Stomach (tissue), 9 donors: Measurements from ENCODE around the gene MLLT11. TPM values are rescaled to one million over a fixed set of nuclear protein-coding genes. Genes with fewer than 3 reads are reported as not detected.

Experiments used
- DNase-seq, 2 donors: peaks; one replicate each; pipeline versions ENCODE4 v3.0.0 to v3.0.0-alpha.2; 2013 to 2019
- H3K27ac ChIP-seq, 5 donors: fragments of 200-600 bp in 4 of 5; sonication (generic) in 4 of 5; one replicate each; pipeline ENCODE4 v1.5.1; 2013 to 2019; ENCODE audit warnings: mild to moderate bottlenecking in 1 of 5, moderate library complexity in 1 of 5
- H3K27me3 ChIP-seq, 3 donors: fragments of 200-600 bp; sonication (generic); one replicate each; pipeline ENCODE4 v1.5.1; 2017 to 2019; ENCODE audit warnings: mixed run types in 1 of 3
- H3K36me3 ChIP-seq, 4 donors: fragments of 200-600 bp; sonication (generic); 1 replicate in 3 of 4; 2 replicates in 1 of 4; pipeline ENCODE4 v1.5.1; 2016 to 2019
- H3K4me1 ChIP-seq, 4 donors: fragments of 200-600 bp; sonication (generic); one replicate each; pipeline ENCODE4 v1.5.1; 2016 to 2019
- H3K4me3 ChIP-seq, 4 donors: fragments of 200-600 bp; sonication (generic) in 3 of 4; one replicate each; pipeline ENCODE4 v1.5.1; 2016 to 2019; ENCODE audit warnings: mild to moderate bottlenecking in 1 of 4
- H3K9me3 ChIP-seq, 4 donors: fragments of 200-600 bp; sonication (generic); one replicate each; pipeline ENCODE4 v1.5.1; 2016 to 2019
- EP300 ChIP-seq: sonication (generic); formaldehyde crosslinking; IDR thresholded peaks from one replicate; pipeline ENCODE4 v1.6.1; 2017; ENCODE audit warnings: antibody characterized with exemption
- POLR2A ChIP-seq, 4 donors: fragments of 450-650 bp; IDR thresholded peaks; one replicate each; pipeline ENCODE4 v1.6.1; 2016; ENCODE audit warnings: antibody characterized with exemption in 4 of 4, control low read depth in 2 of 4, mild to moderate bottlenecking in 1 of 4, moderate library complexity in 1 of 4
- POLR2AphosphoS5 ChIP-seq, 3 donors: sonication (generic); formaldehyde crosslinking; IDR thresholded peaks; one replicate each; pipeline ENCODE4 v1.6.1; 2016; ENCODE audit warnings: antibody characterized with exemption in 3 of 3
- WGBS, 5 donors: extraction: QIAGEN DNeasy Blood & Tissue Kit in 3 of 5; methylation state at CpG; one replicate each; pipeline versions ENCODE4 v1.1.5 to v1.1.7; 2013 to 2018; 5-methylcytosine and 5-hydroxymethylcytosine counted together
- intact Hi-C: fragments of 100-400 bp; cut with DNase I; formaldehyde crosslinking; loops from one replicate; pipeline ENCODE4 v1.15.1; 2023; ENCODE audit warnings: low total_unique reads
- polyA plus RNA-seq, 3 donors: library from polyadenylated mRNA; stranded (reverse); fragments of 200-250 nt; gene quantifications; one replicate each; pipeline ENCODE4 v1.2.3, GENCODE V29; 2013
- total RNA-seq, 5 donors: library from RNA; depleted of rRNA; stranded (reverse); fragments of >200 nt; gene quantifications; one replicate each; pipeline versions ENCODE4 v1.1.0 to v1.2.3, GENCODE V29; 2014 to 2016
- TF ChIP-seq, protein P1 (sequence below), 7 experiments: fragments of 450-650 bp in 4 of 7; fragments of 200-600 bp in 3 of 7; sonication (generic) in 3 of 7; IDR thresholded peaks; one replicate each; pipeline ENCODE4 v1.5.1; 2016 to 2019; ENCODE audit warnings: antibody characterized with exemption in 7 of 7, control low read depth in 2 of 7, mild to moderate bottlenecking in 1 of 7
- donor health status: healthy with polysubstance abuse.
- donor health status: Bipolar disorder and iron deficiency.
- donor health status: healthy.

Gene MLLT11
- total and polyA plus RNA-seq, 8 donors = 0.72 to 14.0 (median 1.9) TPM; not detected in 2

DNA sequence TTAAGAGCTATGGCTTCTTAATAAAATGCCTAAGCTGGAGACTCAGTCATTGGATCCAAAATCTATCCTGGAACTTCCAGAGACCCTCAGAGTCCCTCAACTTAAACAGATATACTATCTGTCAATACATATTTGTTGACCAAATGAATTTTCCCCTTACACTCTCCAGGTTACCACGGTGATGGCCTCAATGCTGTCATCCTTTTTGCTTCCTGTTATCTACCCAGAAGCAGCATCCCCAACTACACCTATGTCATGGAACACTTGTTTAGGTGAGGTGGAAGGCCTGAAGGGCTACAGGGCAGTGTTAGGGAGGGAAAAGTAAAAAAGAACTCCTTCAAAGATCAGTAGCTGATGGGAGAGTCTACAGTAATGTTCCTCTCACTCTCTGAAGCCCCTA is 17.0 kb upstream of the MLLT11 start:
- no peak for DNase-seq
- Histone ChIP-seq H3K36me3 (no peaks in the 10 kb centered on the region), H3K4me3 (no peak overlapping the region), H3K27ac (no peak overlapping the region), H3K27me3 (no peaks in the 10 kb centered on the region), H3K4me1 (peaks cover 0 to 14% (median 8%) of the 10 kb centered on the region in 4 donors), H3K9me3 (no peaks in the 10 kb centered on the region)
- TF ChIP-seq POLR2A (IDR thresholded peaks at IDR 0.05) (no peak), POLR2AphosphoS5 (IDR thresholded peaks at IDR 0.05) (no peak)
- TF ChIP-seq, protein P1, sequence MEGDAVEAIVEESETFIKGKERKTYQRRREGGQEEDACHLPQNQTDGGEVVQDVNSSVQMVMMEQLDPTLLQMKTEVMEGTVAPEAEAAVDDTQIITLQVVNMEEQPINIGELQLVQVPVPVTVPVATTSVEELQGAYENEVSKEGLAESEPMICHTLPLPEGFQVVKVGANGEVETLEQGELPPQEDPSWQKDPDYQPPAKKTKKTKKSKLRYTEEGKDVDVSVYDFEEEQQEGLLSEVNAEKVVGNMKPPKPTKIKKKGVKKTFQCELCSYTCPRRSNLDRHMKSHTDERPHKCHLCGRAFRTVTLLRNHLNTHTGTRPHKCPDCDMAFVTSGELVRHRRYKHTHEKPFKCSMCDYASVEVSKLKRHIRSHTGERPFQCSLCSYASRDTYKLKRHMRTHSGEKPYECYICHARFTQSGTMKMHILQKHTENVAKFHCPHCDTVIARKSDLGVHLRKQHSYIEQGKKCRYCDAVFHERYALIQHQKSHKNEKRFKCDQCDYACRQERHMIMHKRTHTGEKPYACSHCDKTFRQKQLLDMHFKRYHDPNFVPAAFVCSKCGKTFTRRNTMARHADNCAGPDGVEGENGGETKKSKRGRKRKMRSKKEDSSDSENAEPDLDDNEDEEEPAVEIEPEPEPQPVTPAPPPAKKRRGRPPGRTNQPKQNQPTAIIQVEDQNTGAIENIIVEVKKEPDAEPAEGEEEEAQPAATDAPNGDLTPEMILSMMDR (IDR thresholded peaks at IDR 0.05) = no peak
- 85 to 97% (median 88%) methylated on average over 1 of the region's 1 CpG for WGBS, 5 donors
- intact Hi-C loops = no loop called here

DNA sequence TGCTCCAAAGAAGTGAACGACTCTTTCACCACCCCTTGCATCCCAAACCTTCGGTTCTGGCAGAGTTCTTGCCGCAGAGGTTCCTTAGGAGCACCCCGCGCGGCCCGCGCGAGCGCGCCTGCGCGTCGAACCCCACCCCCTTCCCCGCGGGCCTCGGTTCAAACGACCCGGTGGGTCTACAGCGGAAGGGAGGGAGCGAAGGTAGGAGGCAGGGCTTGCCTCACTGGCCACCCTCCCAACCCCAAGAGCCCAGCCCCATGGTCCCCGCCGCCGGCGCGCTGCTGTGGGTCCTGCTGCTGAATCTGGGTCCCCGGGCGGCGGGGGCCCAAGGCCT is 12.6 kb upstream of the MLLT11 start, which contains the start of gene C1orf56:
TSS of gene C1orf56 (plus strand) at position 161 of the 334 bp plus-strand sequence. CDS start at position 258, 97 bp downstream.
- TF ChIP-seq EP300 = no peak
- peak; percentile 41 to 72 (median 66) for TF ChIP-seq POLR2AphosphoS5 (IDR thresholded peaks at IDR 0.05)
- Histone ChIP-seq H3K36me3 (peaks cover 5 to 21% (median 13%) of the 10 kb centered on the region in 4 donors), H3K4me3 (peak within 1 kb of the TSS; percentile 69 to 91 (median 80)), H3K27ac (peak within 1 kb of the TSS; percentile 55 to 92 (median 92)), H3K27me3 (no peaks in the 10 kb centered on the region), H3K9me3 (no peaks in the 10 kb centered on the region), H3K4me1 (peaks cover 6 to 37% (median 27%) of the 10 kb centered on the region in 4 donors)
- peak; percentile 72 to 92 for DNase-seq
- intact Hi-C loops = no loop called here
- WGBS, 5 donors = 0 to 1% (median 1%) methylated on average over 21 to 29 of the region's 29 CpGs

DNA sequence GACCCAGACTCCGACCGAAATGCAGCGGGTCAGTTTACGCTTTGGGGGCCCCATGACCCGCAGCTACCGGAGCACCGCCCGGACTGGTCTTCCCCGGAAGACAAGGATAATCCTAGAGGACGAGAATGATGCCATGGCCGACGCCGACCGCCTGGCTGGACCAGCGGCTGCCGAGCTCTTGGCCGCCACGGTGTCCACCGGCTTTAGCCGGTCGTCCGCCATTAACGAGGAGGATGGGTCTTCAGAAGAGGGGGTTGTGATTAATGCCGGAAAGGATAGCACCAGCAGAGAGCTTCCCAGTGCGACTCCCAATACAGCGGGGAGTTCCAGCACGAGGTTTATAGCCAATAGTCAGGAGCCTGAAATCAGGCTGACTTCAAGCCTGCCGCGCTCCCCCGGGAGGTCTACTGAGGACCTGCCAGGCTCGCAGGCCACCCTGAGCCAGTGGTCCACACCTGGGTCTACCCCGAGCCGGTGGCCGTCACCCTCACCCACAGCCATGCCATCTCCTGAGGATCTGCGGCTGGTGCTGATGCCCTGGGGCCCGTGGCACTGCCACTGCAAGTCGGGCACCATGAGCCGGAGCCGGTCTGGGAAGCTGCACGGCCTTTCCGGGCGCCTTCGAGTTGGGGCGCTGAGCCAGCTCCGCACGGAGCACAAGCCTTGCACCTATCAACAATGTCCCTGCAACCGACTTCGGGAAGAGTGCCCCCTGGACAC is 12.1 kb upstream of the MLLT11 start:
- Histone ChIP-seq H3K4me3 (peak overlapping the region; percentile 69 to 91 (median 80)), H3K27me3 (no peaks in the 10 kb centered on the region), H3K4me1 (peaks cover 6 to 37% (median 27%) of the 10 kb centered on the region in 4 donors), H3K36me3 (peaks cover 10 to 26% (median 18%) of the 10 kb centered on the region in 4 donors), H3K9me3 (no peaks in the 10 kb centered on the region), H3K27ac (peak overlapping the region; percentile 55 to 92 (median 92))
- no peak for TF ChIP-seq POLR2A (IDR thresholded peaks at IDR 0.05)
- TF ChIP-seq POLR2AphosphoS5 (IDR thresholded peaks at IDR 0.05) = peak in 2 of 3 donors; percentile 35 to 64
- no peak for TF ChIP-seq EP300
- TF ChIP-seq, protein P1 (IDR thresholded peaks at IDR 0.05) = peak in 2 of 7 experiments; percentile 38 to 51
- intact Hi-C loops = no loop called here
- peak; percentile 77 to 91 for DNase-seq
- 0% methylated on average over 13 to 48 of the region's 48 CpGs for WGBS, 5 donors

DNA sequence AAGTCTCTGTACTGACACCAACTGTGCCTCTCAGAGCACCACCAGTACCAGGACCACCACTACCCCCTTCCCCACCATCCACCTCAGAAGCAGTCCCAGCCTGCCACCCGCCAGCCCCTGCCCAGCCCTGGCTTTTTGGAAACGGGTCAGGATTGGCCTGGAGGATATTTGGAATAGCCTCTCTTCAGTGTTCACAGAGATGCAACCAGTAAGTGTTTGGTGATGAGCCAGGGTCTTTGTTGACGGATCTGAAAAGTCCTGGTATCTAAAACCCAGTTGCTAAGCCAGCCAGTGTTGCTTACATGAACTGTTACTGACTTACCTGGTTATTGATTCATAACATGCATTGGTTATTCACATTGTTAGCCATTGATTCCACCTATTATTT is 11.6 kb upstream of the MLLT11 start:
- Histone ChIP-seq H3K27me3 (no peaks in the 10 kb centered on the region), H3K36me3 (peaks cover 16 to 32% (median 23%) of the 10 kb centered on the region in 4 donors), H3K4me3 (peak overlapping the region; percentile 69 to 91 (median 80)), H3K4me1 (peaks cover 6 to 37% (median 27%) of the 10 kb centered on the region in 4 donors), H3K27ac (peak overlapping the region; percentile 55 to 92 (median 92)), H3K9me3 (no peaks in the 10 kb centered on the region)
- intact Hi-C loops = no loop called here
- TF ChIP-seq, protein P1 (IDR thresholded peaks at IDR 0.05) = peak in 2 of 7 experiments; percentile 34 to 38
- TF ChIP-seq EP300 = no peak
- 17 to 36% (median 20%) methylated on average over 1 to 3 of the region's 3 CpGs for WGBS, 5 donors
- no peak for DNase-seq

DNA sequence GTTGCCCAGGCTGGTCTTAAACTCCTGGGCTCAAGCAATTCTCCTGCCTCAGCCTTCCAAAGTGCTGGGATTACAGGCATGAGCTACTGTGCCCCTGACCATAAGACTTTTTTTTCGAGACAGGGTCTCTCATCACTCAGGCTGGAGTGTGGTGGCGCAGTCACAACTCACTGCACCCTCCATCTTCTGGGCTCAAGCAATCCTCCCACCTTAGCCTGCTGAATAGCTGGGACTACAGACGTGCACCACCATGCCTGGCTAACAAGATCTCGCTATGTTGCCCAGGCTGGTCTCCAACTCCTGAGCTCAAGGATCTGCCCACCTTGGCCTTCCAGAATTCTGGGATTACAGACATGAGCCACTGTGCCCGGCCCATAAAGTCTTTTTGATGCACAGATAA is 10.7 kb upstream of the MLLT11 start:
- no peaks in the 10 kb centered on the region for H3K9me3 ChIP-seq
- no peak for DNase-seq
- H3K27ac ChIP-seq = peak overlapping the region in 1 of 5 donors; percentile 92
- TF ChIP-seq POLR2AphosphoS5 (IDR thresholded peaks at IDR 0.05) (no peak), POLR2A (IDR thresholded peaks at IDR 0.05) (no peak), EP300 (no peak)
- TF ChIP-seq, protein P1 (IDR thresholded peaks at IDR 0.05) = no peak
- H3K4me1 ChIP-seq = peaks cover 6 to 37% (median 27%) of the 10 kb centered on the region in 4 donors
- H3K36me3 ChIP-seq = peaks cover 24 to 40% (median 32%) of the 10 kb centered on the region in 4 donors
- intact Hi-C loops = no loop called here
- WGBS, 5 donors = 85 to 91% (median 89%) methylated on average over 5 of the region's 5 CpGs
- H3K27me3 ChIP-seq = no peaks in the 10 kb centered on the region
- no peak overlapping the region for H3K4me3 ChIP-seq
